ENCODE data around the gene MAMDC4.
"Not testable (repeated sequence)": the region's sequence is repeated elsewhere in the genome, so short reads cannot be mapped to it uniquely, and the experiment has no call there.

The MAMDC4 gene

GRCh38 chr9:136862849-136863622 is 10.9 kb downstream of the MAMDC4 start:
- no peak for DNase-seq (ENCODE audit: low read depth)

GRCh38 chr9:136863623-136864273 is 11.6 kb downstream of the MAMDC4 start:
- DNase-seq (ENCODE audit: low read depth): no peak

DNA sequence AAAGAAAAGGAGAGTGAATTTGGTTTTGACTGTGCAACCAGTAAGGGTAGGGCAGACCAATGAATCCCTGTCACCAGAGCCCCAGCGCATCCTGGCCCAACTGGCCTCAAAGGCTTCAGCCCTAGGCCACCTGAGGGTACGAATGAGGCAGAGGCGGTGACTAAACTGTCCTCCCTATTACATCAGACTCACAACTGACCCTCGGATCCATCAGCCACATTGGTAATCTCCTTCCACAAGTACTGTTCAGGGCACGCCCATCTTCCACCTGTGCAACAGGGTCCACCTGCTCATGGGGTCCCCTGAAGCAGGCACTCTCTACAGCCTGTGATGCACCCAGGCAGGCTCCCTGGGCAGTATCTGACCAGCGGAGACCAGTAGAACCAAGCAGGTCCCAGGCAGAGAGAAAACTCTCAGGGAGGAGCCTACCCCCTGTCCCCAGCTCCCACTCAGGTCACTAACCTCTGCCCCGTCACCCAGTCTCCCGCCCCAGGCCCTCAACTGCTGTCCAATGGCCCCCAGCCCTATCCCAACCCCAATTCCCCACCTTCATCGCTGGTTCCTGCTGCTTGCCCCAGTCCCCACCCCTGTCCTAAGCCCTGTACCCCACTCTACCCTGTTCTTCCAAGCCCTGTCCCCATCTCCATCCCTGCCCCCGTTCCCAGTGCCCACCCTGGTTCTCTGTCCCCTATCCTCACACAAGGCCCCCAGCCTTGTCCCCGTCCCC is 13.1 kb downstream of the MAMDC4 start:
- DNase-seq (ENCODE audit: low read depth): no peak

GRCh38 chr9:136865768-136866103 is 13.6 kb downstream of the MAMDC4 start:
- DNase-seq (ENCODE audit: low read depth): no peak

- not testable (repeated sequence) for DNase-seq (ENCODE audit: low read depth)
These were observed 14.8 kb downstream of the MAMDC4 start for GRCh38 chr9:136866898-136867421.

- no peak for DNase-seq (ENCODE audit: low read depth)
These were observed 15.3 kb downstream of the MAMDC4 start for GRCh38 chr9:136867480-136867879.

DNA sequence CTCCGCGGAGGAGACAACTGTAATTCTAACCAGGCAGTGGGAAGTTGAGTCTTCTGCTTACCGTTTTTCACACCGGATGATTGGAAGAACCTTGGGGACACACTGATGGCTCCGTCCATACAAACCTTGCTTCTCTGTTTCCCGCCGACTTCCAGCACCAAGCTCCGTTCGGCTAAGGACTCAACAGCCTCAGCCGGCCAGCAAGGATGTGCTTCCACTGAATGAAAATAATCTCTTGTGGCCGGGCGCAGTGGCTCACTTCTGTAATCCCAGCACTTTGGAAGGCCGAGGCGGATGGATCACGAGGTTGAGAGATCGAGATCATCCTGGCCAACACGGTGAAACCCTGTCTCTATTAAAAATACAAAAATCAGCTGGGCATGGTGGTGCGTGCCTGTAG is 15.8 kb downstream of the MAMDC4 start:
- DNase-seq (ENCODE audit: low read depth): no peak

DNA sequence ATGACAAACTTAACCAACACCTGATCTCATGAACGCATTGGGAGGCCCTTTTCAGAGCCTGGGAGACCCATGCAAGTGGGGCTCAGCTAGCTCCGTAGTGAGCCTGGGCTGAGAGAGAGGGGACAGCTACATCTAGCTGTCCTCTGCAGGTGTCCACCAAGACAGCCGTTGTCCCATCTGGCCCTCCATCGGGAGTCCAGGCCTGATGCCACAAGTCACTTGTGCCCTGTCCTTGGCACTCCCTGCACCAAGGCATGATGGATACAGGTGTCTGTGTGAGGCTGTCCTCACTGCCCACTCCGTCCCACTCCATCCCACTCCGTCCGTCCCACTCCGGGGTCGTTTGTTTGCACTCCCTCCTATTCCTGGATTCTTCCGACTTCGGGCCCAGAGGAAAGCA is 16.5 kb downstream of the MAMDC4 start:
- DNase-seq (ENCODE audit: low read depth): no peak

DNA sequence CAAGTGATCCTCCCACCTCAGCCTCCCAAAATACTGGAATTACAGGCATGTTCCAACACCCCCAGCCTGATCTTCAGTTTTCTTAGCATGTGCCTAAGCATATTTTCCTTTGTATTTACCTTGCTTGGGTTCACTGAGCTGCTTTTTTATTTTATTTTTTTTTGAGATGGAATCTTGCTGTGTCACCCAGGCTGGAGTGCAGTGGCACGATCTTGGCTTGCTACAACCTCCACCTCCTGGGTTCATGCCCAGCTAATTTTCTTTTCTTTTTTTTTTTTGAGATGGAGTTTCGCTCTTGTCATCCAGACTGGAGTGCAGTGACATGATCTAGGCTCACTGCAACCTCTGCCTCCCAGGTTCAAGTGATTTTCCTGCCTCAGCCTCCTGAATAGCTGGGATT is 17.5 kb downstream of the MAMDC4 start:
- not testable (repeated sequence) for DNase-seq (ENCODE audit: low read depth)

DNA sequence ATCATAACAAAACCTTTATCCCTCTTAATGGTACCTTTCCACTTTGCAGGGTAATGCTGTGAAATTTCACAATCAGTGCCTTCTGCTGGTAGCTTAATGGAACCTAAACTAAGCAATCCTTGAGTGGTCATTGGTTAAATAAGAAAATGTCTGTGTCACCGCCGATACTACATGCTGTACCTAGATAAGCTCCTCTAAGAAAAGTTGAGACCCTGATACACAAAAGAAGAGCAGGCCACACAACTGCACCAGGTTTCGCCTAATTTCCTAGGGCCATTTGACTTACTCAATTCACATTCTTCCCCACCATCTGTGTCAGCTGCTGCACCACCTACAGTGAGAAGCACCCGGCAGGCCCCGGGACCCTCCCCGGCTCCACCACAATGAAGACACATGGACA is 23.0 kb downstream of the MAMDC4 start:
- DNase-seq (ENCODE audit: low read depth): no peak

- DNase-seq (ENCODE audit: low read depth): no peak
These were observed 24.3 kb downstream of the MAMDC4 start for GRCh38 chr9:136876476-136876875.

DNA sequence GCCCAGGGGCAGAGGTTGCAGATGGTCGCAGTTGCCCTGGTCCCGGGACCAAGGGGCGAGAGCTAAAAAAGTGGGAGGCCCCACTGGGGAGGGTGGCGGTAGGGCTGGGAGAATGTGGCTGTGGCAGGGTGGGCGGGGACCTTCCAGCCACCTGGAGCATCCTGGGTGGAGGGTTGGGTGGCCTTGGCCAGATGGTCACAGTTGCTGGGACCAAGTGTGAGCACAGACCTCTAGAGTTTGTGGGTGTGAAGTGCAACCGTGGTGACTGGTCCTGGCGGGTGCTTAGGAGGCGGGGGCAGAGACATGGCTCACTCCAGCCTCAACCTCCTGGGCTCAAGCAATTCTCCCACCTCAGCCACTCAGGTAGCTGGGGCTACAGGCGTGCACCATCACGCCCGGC is 28.5 kb downstream of the MAMDC4 start:
- no peak for DNase-seq (ENCODE audit: low read depth)

- DNase-seq (ENCODE audit: low read depth): no peak
These were observed 29.6 kb downstream of the MAMDC4 start for GRCh38 chr9:136881691-136882108.

GRCh38 chr9:136882109-136882946 is 30.2 kb downstream of the MAMDC4 start:
- DNase-seq (ENCODE audit: low read depth): peak; percentile 64

- DNase-seq (ENCODE audit: low read depth): not testable (repeated sequence)
These were observed 30.8 kb downstream of the MAMDC4 start for GRCh38 chr9:136882947-136883283.

DNA sequence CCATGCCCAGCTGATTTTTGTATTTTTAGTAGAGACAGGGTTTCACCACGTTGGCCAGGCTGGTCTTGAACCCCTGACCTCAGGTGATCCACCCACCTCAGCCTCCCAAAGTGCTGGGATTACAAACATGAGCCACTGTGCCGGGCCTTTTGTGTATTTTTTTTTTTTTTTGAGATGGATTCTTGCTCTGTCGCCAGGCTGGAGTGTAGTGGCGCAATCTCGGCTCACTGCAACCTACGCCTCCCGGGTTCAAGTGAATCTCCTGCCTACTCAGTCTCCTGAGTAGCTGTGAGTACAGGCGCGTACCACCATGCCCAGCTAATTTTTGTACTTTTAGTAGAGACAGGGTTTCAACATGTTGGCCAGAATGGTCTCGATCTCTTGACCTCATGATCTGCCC is 31.5 kb downstream of the MAMDC4 start:
- not testable (repeated sequence) for DNase-seq (ENCODE audit: low read depth)

GRCh38 chr9:136885950-136886578 is 33.9 kb downstream of the MAMDC4 start, which contains the start of gene TRAF2:
TRAF2 (plus strand) TSS chr9:136886516; CDS start chr9:136898741, 12,225 bp downstream.
- peak; percentile 96 for DNase-seq (ENCODE audit: low read depth)

- DNase-seq (ENCODE audit: low read depth): no peak
These were observed 34.8 kb downstream of the MAMDC4 start for GRCh38 chr9:136886610-136887597.

DNA sequence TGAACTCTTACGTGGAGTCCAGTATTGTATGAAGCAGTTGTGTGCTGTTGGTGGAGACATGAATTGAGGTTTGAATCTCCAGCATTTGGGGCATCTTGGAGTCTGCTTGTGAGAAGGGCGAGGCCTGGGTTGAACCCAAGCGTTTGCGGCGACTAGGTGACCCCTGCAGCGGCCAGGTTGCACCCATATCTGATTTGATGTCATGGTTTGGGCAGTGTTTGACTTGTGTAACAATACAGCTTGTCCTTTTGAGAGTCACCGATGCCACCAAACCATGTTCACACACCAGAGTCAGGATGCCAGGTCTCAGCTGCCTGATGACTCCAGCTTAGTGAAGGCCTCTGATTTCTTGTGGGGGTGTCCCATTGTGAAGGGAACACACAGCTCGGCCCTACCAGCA is 36.3 kb downstream of the MAMDC4 start:
- DNase-seq (ENCODE audit: low read depth): no peak

DNA sequence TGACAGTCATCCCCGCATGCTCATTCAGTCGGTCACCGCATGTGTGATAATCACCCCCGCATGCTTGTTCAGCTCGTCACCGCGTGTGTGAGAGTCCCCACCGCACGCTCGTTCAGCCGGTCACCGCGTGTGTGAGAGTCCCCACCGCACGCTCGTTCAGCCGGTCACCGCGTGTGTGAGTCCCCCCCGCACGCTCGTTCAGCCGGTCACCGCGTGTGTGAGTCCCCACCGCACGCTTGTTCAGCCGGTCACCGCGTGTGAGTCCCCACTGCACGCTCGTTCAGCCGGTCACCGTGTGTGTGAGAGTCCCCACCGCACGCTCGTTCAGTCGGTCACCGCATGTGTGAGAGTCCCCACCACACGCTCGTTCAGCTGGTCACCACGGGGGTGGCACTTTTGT is 37.7 kb downstream of the MAMDC4 start:
- DNase-seq (ENCODE audit: low read depth): no peak
